HG02840 (cell line): ENCODE results near the gene SGPL1.
"Not testable (repeated sequence)": the region's sequence is repeated elsewhere in the genome, so short reads cannot be mapped to it uniquely, and the experiment has no call there.

Source experiments
- ATAC-seq: cut with Tn5 transposase; IDR thresholded peaks from one replicate; pipeline ENCODE4 v1.9.1; 2021; ENCODE audit warnings: mild to moderate bottlenecking, moderate library complexity, moderate number of reproducible peaks; ENCODE audit not compliant: unreplicated experiment, low FRiP score

SGPL1 gene

GRCh38 chr10:70916241-70916640 is 100.5 kb downstream of the SGPL1 start:
- ATAC-seq = no peak

GRCh38 chr10:70917226-70917625 is 101.5 kb downstream of the SGPL1 start:
- ATAC-seq = no peak

GRCh38 chr10:70917635-70918034 is 101.9 kb downstream of the SGPL1 start:
- ATAC-seq = no peak

- ATAC-seq = no peak
Observed at GRCh38 chr10:70918851-70919530, 103.2 kb downstream of the SGPL1 start.

- ATAC-seq = not testable (repeated sequence)
Observed at GRCh38 chr10:70919906-70920305, 104.2 kb downstream of the SGPL1 start.

- no peak for ATAC-seq
Observed at GRCh38 chr10:70920519-70920918, 104.8 kb downstream of the SGPL1 start.

- ATAC-seq = no peak
Observed at GRCh38 chr10:70921285-70921684, 105.5 kb downstream of the SGPL1 start.

- ATAC-seq = no peak
Observed at GRCh38 chr10:70923696-70924095, 107.9 kb downstream of the SGPL1 start.

GRCh38 chr10:70925377-70926225 is 109.9 kb downstream of the SGPL1 start:
- no peak for ATAC-seq

- no peak for ATAC-seq
Observed at GRCh38 chr10:70926226-70927000, 110.7 kb downstream of the SGPL1 start.

GRCh38 chr10:70927189-70927943 is 111.6 kb downstream of the SGPL1 start:
- no peak for ATAC-seq

GRCh38 chr10:70928140-70928539 is 112.4 kb downstream of the SGPL1 start:
- no peak for ATAC-seq

- no peak for ATAC-seq
Observed at GRCh38 chr10:70930263-70931000, 114.7 kb downstream of the SGPL1 start.
